K562 (cell line): Measurements from ENCODE around the gene PIN1. TPM values are rescaled to one million over a fixed set of nuclear protein-coding genes. Genes with fewer than 3 reads are reported as not detected.

Experiments used
- ELF1 ChIP-seq: fragments of 200-800 bp; sonication (Bioruptor generic); IDR thresholded peaks from 2 replicates; pipeline ENCODE4 v1.6.1; 2016; ENCODE audit warnings: missing genetic modification characterization, missing compliant biosample characterization
- NBN ChIP-seq: fragments of 450-650 bp; IDR thresholded peaks from 2 replicates; pipeline ENCODE4 v1.6.1; 2016; ENCODE audit warnings: low read depth, mild to moderate bottlenecking
- POLR2G ChIP-seq: fragments of 200-400 bp; formaldehyde crosslinking; IDR thresholded peaks from 2 replicates; pipeline ENCODE4 v1.6.1; 2017; ENCODE audit warnings: low read depth, mild to moderate bottlenecking, antibody characterized with exemption, low read length, moderate library complexity
- RFX1 ChIP-seq: fragments of 450-650 bp; IDR thresholded peaks from 2 replicates; pipeline ENCODE4 v1.6.1; 2016; ENCODE audit warnings: mild to moderate bottlenecking, moderate library complexity
- TAF1 ChIP-seq: IDR thresholded peaks from 2 replicates; pipeline ENCODE4 v1.6.1; 2011; ENCODE audit warnings: mild to moderate bottlenecking, low read length, moderate library complexity; ENCODE audit not compliant: insufficient read depth, control insufficient read depth, severe bottlenecking; ENCODE audit errors: extremely low read depth
- TBP ChIP-seq: optimal IDR thresholded peaks from 2 replicates; pipeline ENCODE3; 2011; ENCODE audit warnings: low read depth, low read length, improper control_type of control experiment
- polyA plus RNA-seq, 8 experiments: library from polyadenylated mRNA; depleted of rRNA in 4 of 8; stranded (reverse) in 5 of 8; unstranded in 3 of 8; fragments of >200 nt; fragmentation: Nextera tagmentation in 2 of 8; fragmentation: Illumina TruSeq in 1 of 8; extraction: Ambion mirVana in 2 of 8; extraction: Trizol in 1 of 8; gene quantifications; 2 replicates each; pipeline versions ENCODE4 v1.2.1 to v1.2.3, GENCODE V29; 2011 to 2014; ENCODE audit warnings: inconsistent platforms in 1 of 8, missing spikeins in 1 of 8
- total RNA-seq, 7 experiments: library from RNA; depleted of rRNA in 6 of 7; stranded (reverse); fragments of >200 nt in 6 of 7; fragmentation: Illumina TruSeq in 2 of 7; extraction: Trizol in 2 of 7; gene quantifications; 2 replicates each; pipeline versions ENCODE4 v1.2.1 to v1.2.3, GENCODE V29; 2011 to 2021; ENCODE audit warnings: low replicate concordance in 1 of 7
- TF ChIP-seq, protein P1 (sequence below): sonication (generic); formaldehyde crosslinking; IDR thresholded peaks from 2 replicates; pipeline ENCODE4 v1.9.0; 2022; ENCODE audit warnings: mild to moderate bottlenecking, missing genetic modification reagents
- TF ChIP-seq, protein P2 (sequence below): sonication (generic); formaldehyde crosslinking; IDR thresholded peaks from 2 replicates; pipeline ENCODE4 v1.8.0; 2022; ENCODE audit warnings: mild to moderate bottlenecking, missing genetic modification reagents
- TF ChIP-seq, protein P3 (sequence below): fragments of 450-650 bp; IDR thresholded peaks from 2 replicates; pipeline ENCODE4 v1.6.1; 2014; ENCODE audit warnings: low read depth, mild to moderate bottlenecking, moderate library complexity, borderline replicate concordance
- TF ChIP-seq, protein P4 (sequence below), 2 experiments: fragments of 450-650 bp; IDR thresholded peaks; 2 replicates each; pipeline ENCODE4 v1.6.1; 2016; ENCODE audit warnings: mild to moderate bottlenecking in 2 of 2, borderline replicate concordance in 1 of 2, low read depth in 1 of 2, moderate library complexity in 1 of 2
- TF ChIP-seq, protein P5 (sequence below): fragments of 450-650 bp; conservative IDR thresholded peaks from 2 replicates; pipeline ENCODE4 v1.6.1; 2016; ENCODE audit warnings: missing genetic modification characterization, low read depth, mild to moderate bottlenecking, control low read depth, missing compliant biosample characterization

The PIN1 gene
- total and polyA plus RNA-seq, 9 of the 15 experiments (the other 6 are each of a cell fraction or from before 2014, with no cell fraction given): 1.6 to 178 (median 42.5) TPM

DNA sequence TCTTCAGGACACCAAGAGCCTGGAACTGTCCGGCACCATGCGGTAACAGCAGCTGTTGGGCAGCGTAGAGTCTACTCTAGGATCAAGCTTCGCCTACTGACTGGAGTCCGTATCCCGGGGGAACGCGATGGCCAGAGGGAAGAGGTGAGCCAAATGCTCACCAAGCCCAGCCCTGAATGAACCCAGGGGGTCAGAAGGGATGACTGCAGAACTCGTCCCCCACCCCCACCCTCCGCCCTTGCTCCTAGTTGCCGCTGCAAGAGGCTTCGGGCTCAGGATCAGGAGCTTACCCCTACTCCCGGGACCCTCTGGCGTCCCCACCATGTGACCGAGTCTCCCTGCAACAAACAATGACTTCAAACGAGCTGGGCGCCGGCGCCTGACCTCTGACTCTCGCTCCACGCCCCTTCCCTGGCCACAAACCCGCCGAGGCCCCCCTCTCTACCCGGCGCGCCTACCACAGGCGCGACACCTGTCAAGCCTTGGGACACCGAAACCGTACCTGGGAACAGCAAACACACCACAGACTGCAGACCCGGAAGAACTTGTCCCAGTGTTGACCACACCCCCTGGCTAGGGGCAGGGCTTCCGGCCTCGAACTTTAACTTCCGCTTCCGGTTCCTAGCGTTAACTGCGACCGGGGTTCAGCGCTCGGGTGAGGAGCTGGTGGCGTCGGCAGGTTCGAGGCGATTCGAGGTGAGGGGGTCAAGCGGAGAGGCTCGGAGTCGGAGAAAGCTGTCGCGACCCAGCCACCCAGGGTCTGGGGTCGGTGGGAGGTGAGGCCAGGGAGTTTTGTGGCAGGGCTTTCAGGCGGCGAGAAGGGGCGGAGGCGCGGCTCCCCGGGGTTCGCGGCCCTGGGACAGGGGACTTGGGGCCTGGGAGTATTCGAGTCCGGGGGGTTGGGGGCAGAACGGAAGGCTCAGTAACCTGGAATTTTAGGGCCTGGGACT lies 7.6 kb upstream of the PIN1 start, which contains the start of gene UBL5 (continued):
- TF ChIP-seq, protein P1, sequence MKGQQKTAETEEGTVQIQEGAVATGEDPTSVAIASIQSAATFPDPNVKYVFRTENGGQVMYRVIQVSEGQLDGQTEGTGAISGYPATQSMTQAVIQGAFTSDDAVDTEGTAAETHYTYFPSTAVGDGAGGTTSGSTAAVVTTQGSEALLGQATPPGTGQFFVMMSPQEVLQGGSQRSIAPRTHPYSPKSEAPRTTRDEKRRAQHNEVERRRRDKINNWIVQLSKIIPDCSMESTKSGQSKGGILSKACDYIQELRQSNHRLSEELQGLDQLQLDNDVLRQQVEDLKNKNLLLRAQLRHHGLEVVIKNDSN: peak; percentile 63; the same call in 1 of the 2 replicates
- TF ChIP-seq, protein P2, sequence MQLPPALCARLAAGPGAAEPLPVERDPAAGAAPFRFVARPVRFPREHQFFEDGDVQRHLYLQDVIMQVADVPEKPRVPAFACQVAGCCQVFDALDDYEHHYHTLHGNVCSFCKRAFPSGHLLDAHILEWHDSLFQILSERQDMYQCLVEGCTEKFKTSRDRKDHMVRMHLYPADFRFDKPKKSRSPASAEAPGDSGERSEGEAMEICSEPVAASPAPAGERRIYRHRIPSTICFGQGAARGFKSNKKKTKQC (CRISPR knock-in tag): 0 out of 2 replicates have a peak, but pooled peaks have one; percentile 7
- TF ChIP-seq ELF1 (tag): peak; percentile 93
- TF ChIP-seq RFX1: peak; percentile 57; the same call in 1 of the 2 replicates
- TF ChIP-seq TAF1: peak; percentile 86
- TF ChIP-seq, protein P3, sequence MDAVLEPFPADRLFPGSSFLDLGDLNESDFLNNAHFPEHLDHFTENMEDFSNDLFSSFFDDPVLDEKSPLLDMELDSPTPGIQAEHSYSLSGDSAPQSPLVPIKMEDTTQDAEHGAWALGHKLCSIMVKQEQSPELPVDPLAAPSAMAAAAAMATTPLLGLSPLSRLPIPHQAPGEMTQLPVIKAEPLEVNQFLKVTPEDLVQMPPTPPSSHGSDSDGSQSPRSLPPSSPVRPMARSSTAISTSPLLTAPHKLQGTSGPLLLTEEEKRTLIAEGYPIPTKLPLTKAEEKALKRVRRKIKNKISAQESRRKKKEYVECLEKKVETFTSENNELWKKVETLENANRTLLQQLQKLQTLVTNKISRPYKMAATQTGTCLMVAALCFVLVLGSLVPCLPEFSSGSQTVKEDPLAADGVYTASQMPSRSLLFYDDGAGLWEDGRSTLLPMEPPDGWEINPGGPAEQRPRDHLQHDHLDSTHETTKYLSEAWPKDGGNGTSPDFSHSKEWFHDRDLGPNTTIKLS: 0 out of 2 replicates have a peak, but pooled peaks have one; percentile 34
- peak; percentile 63 for TF ChIP-seq TBP
- TF ChIP-seq, protein P4, sequence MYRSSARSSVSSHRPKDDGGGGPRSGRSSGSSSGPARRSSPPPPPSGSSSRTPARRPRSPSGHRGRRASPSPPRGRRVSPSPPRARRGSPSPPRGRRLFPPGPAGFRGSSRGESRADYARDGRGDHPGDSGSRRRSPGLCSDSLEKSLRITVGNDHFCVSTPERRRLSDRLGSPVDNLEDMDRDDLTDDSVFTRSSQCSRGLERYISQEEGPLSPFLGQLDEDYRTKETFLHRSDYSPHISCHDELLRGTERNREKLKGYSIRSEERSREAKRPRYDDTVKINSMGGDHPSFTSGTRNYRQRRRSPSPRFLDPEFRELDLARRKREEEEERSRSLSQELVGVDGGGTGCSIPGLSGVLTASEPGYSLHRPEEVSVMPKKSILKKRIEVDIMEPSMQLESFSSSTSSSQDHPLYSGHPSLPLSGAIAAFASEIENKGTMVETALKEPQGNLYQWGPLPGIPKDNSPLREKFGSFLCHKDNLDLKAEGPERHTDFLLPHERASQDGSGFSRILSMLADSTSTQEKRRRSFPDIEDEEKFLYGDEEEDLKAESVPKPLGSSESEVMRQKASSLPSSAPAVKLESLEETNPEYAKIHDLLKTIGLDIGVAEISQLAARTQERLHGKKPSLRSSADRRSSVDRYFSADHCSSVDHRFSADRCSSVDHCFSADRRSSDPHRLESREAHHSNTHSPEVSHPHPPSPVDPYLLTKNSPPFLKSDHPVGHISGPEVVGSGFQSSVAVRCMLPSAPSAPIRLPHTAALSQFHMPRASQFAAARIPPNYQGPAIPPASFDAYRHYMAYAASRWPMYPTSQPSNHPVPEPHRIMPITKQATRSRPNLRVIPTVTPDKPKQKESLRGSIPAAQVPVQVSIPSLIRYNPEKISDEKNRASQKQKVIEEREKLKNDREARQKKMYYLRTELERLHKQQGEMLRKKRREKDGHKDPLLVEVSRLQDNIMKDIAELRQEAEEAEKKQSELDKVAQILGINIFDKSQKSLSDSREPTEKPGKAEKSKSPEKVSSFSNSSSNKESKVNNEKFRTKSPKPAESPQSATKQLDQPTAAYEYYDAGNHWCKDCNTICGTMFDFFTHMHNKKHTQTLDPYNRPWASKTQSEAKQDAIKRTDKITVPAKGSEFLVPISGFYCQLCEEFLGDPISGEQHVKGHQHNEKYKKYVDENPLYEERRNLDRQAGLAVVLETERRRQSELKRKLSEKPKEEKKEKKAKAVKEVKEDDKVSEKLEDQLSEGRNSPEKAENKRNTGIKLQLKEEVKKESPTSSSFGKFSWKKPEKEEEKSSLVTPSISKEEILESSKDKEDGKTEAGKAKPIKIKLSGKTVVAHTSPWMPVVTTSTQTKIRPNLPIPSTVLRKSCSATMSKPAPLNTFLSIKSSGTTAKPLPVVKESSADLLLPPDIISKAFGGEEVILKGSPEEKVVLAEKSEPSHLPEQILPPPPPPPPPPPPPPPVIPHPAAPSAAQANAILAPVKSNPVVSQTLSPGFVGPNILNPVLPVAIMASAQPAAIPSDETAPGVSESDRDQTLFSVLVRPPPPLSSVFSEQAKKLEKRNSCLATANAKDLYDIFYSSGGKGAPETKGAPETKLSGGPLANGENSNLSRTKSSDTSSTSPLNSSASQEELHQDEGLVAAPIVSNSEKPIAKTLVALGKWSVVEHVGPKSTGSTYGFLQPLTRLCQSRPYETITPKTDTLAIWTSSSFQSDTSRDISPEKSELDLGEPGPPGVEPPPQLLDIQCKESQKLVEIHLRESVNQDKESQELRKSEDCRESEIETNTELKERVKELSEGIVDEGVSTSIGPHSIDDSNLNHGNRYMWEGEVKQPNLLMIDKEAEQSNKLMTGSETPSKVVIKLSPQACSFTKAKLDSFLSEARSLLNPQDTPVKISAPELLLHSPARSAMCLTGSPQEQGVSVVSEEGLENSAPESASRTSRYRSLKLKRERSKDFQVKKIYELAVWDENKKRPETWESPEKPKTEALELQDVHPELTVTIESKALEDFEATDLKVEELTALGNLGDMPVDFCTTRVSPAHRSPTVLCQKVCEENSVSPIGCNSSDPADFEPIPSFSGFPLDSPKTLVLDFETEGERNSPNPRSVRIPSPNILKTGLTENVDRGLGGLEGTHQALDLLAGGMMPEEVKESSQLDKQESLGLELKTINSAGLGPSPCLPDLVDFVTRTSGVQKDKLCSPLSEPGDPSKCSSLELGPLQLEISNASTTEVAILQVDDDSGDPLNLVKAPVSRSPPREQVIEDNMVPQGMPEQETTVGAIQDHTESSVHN (IDR thresholded peaks at IDR 0.05; ENCODE audit: borderline replicate concordance in 1 of 2, low read depth in 1 of 2): no peak
- peak; percentile 95 for TF ChIP-seq POLR2G
- TF ChIP-seq, protein P5, sequence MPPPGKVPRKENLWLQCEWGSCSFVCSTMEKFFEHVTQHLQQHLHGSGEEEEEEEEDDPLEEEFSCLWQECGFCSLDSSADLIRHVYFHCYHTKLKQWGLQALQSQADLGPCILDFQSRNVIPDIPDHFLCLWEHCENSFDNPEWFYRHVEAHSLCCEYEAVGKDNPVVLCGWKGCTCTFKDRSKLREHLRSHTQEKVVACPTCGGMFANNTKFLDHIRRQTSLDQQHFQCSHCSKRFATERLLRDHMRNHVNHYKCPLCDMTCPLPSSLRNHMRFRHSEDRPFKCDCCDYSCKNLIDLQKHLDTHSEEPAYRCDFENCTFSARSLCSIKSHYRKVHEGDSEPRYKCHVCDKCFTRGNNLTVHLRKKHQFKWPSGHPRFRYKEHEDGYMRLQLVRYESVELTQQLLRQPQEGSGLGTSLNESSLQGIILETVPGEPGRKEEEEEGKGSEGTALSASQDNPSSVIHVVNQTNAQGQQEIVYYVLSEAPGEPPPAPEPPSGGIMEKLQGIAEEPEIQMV (tag): no peak
- TF ChIP-seq NBN: no peak
